Breast epithelium (tissue), 3 donors: ENCODE results near the gene GABRE.

Experiments
- CTCF ChIP-seq, 3 donors: fragments of 450-650 bp; IDR thresholded peaks; one replicate each; pipeline ENCODE4 v1.5.1; 2016 to 2017; ENCODE audit warnings: antibody characterized with exemption in 3 of 3, mild to moderate bottlenecking in 3 of 3, moderate library complexity in 3 of 3
- POLR2AphosphoS5 ChIP-seq, 3 donors: sonication (generic); formaldehyde crosslinking; IDR thresholded peaks; one replicate each; pipeline ENCODE4 v1.6.1; 2017; ENCODE audit warnings: antibody characterized with exemption in 3 of 3

GRCh38 chrX:151981129-151981528, 6.7 kb upstream of the GABRE start:
- TF ChIP-seq POLR2AphosphoS5 (IDR thresholded peaks at IDR 0.05) (no peak), CTCF (IDR thresholded peaks at IDR 0.05) (no peak)
